GM12878 (cell line): ENCODE measurements around the gene ARRB2. TPM values are rescaled to one million over a fixed set of nuclear protein-coding genes. Genes with fewer than 3 reads are reported as not detected.

Source experiments
- ATAC-seq: fragments of 200-7000 bp; cut with Tn5 transposase; 3 replicates; pipeline ENCODE4 v1.9.1; 2020; ENCODE audit warnings: mild to moderate bottlenecking, moderate library complexity
- BruUV-seq: library from RNA; stranded (reverse); fragments of 400-500 nt; replicated peaks from 2 replicates; lab custom pipeline; 2021; lab: Mats Ljungman, UMichigan
- CTCF ChIA-PET: fragments of 300-600 bp; sonication (Branson Sonifier 250); formaldehyde crosslinking; extraction: SDS; loops from one replicate; lab custom pipeline; 2021; ENCODE audit warnings: inconsistent platforms; lab: Yijun Ruan, JAX
- POLR2A ChIA-PET: fragments of 350-600 bp; formaldehyde crosslinking; extraction: SDS; loops from one replicate; lab custom pipeline; 2021; ENCODE audit warnings: inconsistent platforms; lab: Charles Lee
- RAD21 ChIA-PET: fragments of 300-600 bp; sonication (Branson Sonifier 250); formaldehyde crosslinking; loops from one replicate; lab custom pipeline; 2023; ENCODE audit warnings: antibody characterized with exemption; ENCODE audit not compliant: unreplicated experiment; lab: Charles Lee
- SMC1A ChIA-PET: fragments of 300-600 bp; sonication (Branson Sonifier 250); formaldehyde crosslinking; loops from one replicate; lab custom pipeline; 2023; ENCODE audit not compliant: unreplicated experiment, uncharacterized antibody; lab: Charles Lee
- DNase-seq: peaks from one replicate; pipeline ENCODE4 v3.0.0-alpha.2; 2011; ENCODE audit warnings: low read depth, low spot score
- FAIRE-seq: peaks from 3 replicates; lab custom pipeline; 2011; peaks lifted over from hg19 to GRCh38; lab: Jason Lieb, UNC
- H2AFZ ChIP-seq: 2 replicates; pipeline ENCODE4 v1.6.0; 2011; ENCODE audit warnings: low read depth, low read length, control low read depth; ENCODE audit not compliant: control insufficient read depth
- H3K27ac ChIP-seq: 2 replicates; pipeline ENCODE4 v1.5.1; 2011; ENCODE audit warnings: control low read depth; ENCODE audit not compliant: control insufficient read depth, insufficient read depth
- H3K27me3 ChIP-seq, 2 experiments: replicated peaks in 1 of 2; 2 replicates each; pipeline versions ENCODE4 v1.6.0 to v1.6.1; 2011; ENCODE audit warnings: low read length in 1 of 2; ENCODE audit not compliant: control insufficient read depth in 2 of 2, insufficient read depth in 2 of 2
- H3K36me3 ChIP-seq, 2 experiments: 2 replicates each; pipeline ENCODE4 v1.5.1; 2011; ENCODE audit warnings: low read length in 1 of 2; ENCODE audit not compliant: control insufficient read depth in 2 of 2, insufficient read depth in 2 of 2
- H3K4me1 ChIP-seq: 2 replicates; pipeline ENCODE4 v1.6.1; 2011; ENCODE audit warnings: mild to moderate bottlenecking, low read length, moderate library complexity, mixed read lengths; ENCODE audit not compliant: control insufficient read depth, insufficient read depth
- H3K4me2 ChIP-seq: 2 replicates; pipeline ENCODE4 v1.6.0; 2011; ENCODE audit warnings: control low read depth; ENCODE audit not compliant: control insufficient read depth, insufficient read depth
- H3K4me3 ChIP-seq: fragments of 200-600 bp; sonication (generic); 2 replicates; pipeline ENCODE4 v1.5.1; 2016
- H3K79me2 ChIP-seq: 2 replicates; pipeline ENCODE4 v1.6.0; 2011; ENCODE audit warnings: low read length; ENCODE audit not compliant: control insufficient read depth, insufficient read depth
- H3K9ac ChIP-seq: 2 replicates; pipeline ENCODE4 v1.8.0; 2011; ENCODE audit warnings: low read length, control low read depth, mixed read lengths; ENCODE audit not compliant: control insufficient read depth, insufficient read depth
- H3K9me3 ChIP-seq: replicated peaks from 3 replicates; pipeline ENCODE4 v1.5.1; 2011; ENCODE audit warnings: mild to moderate bottlenecking, low read length; ENCODE audit not compliant: control insufficient read depth, insufficient read depth
- H4K20me1 ChIP-seq: 2 replicates; pipeline ENCODE4 v1.6.0; 2011; ENCODE audit not compliant: control insufficient read depth, insufficient read depth
- BCL11A ChIP-seq: IDR thresholded peaks from 2 replicates; pipeline ENCODE4 v1.6.1; 2011; ENCODE audit warnings: low read depth, low read length
- BCLAF1 ChIP-seq: fragments of 450-650 bp; IDR thresholded peaks from 2 replicates; pipeline ENCODE4 v1.6.1; 2017; ENCODE audit warnings: antibody characterized with exemption, mild to moderate bottlenecking, moderate library complexity
- JUND ChIP-seq: IDR thresholded peaks from 2 replicates; pipeline ENCODE4 v1.6.1; 2012; ENCODE audit warnings: low read depth, mild to moderate bottlenecking, low read length, improper control_type of control experiment, moderate library complexity
- MEF2B ChIP-seq: fragments of 450-650 bp; IDR thresholded peaks from 2 replicates; pipeline ENCODE4 v1.6.1; 2018; ENCODE audit warnings: mild to moderate bottlenecking, moderate library complexity; ENCODE audit not compliant: partially characterized antibody, poor library complexity, severe bottlenecking
- POLR2AphosphoS5 ChIP-seq: IDR thresholded peaks from 2 replicates; pipeline ENCODE4 v1.6.1; 2011; ENCODE audit warnings: mild to moderate bottlenecking, low read length, inconsistent platforms
- ZSCAN29 ChIP-seq: fragments of 450-650 bp; IDR thresholded peaks from 2 replicates; pipeline ENCODE4 v1.6.1; 2017; ENCODE audit warnings: mild to moderate bottlenecking, moderate library complexity
- WGBS: methylation state at CpG from one replicate; pipeline ENCODE4 v1.1.6; 2016; ENCODE audit warnings: low lambda C conversion rate; ENCODE audit not compliant: insufficient replicate concordance, insufficient coverage; ENCODE audit errors: missing lambda C conversion rate; 5-methylcytosine and 5-hydroxymethylcytosine counted together
- in situ Hi-C: fragments of 300-500 bp; cut with MboI; formaldehyde crosslinking; loops from 9 replicates; pipeline ENCODE4 v1.14.3; 2018; ENCODE audit warnings: mixed read lengths
- intact Hi-C: fragments of 100-400 bp; cut with micrococcal nuclease; formaldehyde crosslinking; loops from one replicate; pipeline ENCODE4 v1.14.2; 2022; ENCODE audit not compliant: unreplicated experiment
- polyA plus RNA-seq, 11 experiments: library from polyadenylated mRNA; depleted of rRNA in 4 of 11; unstranded in 6 of 11; stranded (reverse) in 5 of 11; fragments of >200 nt; fragmentation: Nextera tagmentation in 4 of 11; fragmentation: Illumina TruSeq in 1 of 11; extraction: Ambion mirVana in 4 of 11; extraction: Trizol in 1 of 11; gene quantifications; 1 replicate in 1 of 11; 2 replicates in 10 of 11; pipeline versions ENCODE4 v1.2.1 to v1.2.3, GENCODE V29; 2011 to 2016; ENCODE audit warnings: inconsistent platforms in 2 of 11, missing spikeins in 2 of 11, low read depth in 1 of 11
- total RNA-seq, 4 experiments: library from RNA; depleted of rRNA in 3 of 4; stranded (reverse); fragments of >200 nt in 3 of 4; fragmentation: Illumina TruSeq in 1 of 4; extraction: Trizol in 1 of 4; gene quantifications; 2 replicates each; pipeline versions ENCODE4 v1.2.1 to v1.2.3, GENCODE V29; 2013 to 2021

The ARRB2 gene
- total and polyA plus RNA-seq, 10 of the 15 experiments (the other 5 are each of a cell fraction or from before 2014, with no cell fraction given): 6.5 to 75.2 (median 43.1) TPM

DNA sequence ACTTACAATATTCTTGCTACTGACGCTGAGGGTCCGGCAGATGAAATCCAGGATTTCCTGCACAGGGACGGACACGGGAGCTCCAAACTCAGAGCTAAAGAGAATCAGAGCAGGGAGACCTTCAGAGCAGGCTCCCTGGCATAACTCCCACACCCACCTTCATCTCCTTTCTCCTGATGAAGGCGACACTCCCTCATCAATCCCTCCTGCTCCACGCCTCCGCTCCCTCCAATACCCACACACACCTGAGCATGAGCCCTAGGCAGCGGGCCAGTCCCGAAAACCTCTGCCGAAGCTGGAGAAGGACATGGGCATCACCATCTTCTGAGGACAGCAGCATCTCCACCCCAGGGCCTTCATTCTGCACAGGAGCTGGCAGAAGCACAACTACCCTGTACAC lies 34.6 kb upstream of the ARRB2 start:
- CTCF ChIA-PET: no interaction called here
- no peaks in the 10 kb centered on the region for H4K20me1 ChIP-seq
- no peak overlapping the region for H3K4me3 ChIP-seq
- peaks cover 31 to 47% of the 10 kb centered on the region in 2 experiments for H3K36me3 ChIP-seq
- H3K79me2 ChIP-seq: no peaks in the 10 kb centered on the region
- no peaks in the 10 kb centered on the region for H3K27me3 ChIP-seq
- H3K9ac ChIP-seq: no peak overlapping the region
- ATAC-seq (no peak), DNase-seq (no peak), FAIRE-seq (no peak)
- no TSS peak for BruUV-seq
- WGBS: 87% methylated on average over 10 of the region's 10 CpGs
- SMC1A ChIA-PET: interaction anchor here (1.1 kb wide), 1 partner anchor 27 kb away, joined by 3 read pairs; no protein-coding TSS in a partner anchor
- RAD21 ChIA-PET: no interaction called here
- H3K4me2 ChIP-seq: no peak overlapping the region
- no peak overlapping the region for H3K27ac ChIP-seq
- intact Hi-C loops: no loop called here
- POLR2A ChIA-PET: no interaction called here
- no peaks in the 10 kb centered on the region for H3K9me3 ChIP-seq
- no peak overlapping the region for H2AFZ ChIP-seq
- H3K4me1 ChIP-seq: no peaks in the 10 kb centered on the region
- in situ Hi-C loops: no loop called here
- TF ChIP-seq JUND (no peak), BCLAF1 (no peak), MEF2B (no peak), BCL11A (no peak), POLR2AphosphoS5 (no peak), ZSCAN29 (no peak)
- TF ChIP-seq, all 136 proteins: peak for 0
